GM12878 (cell line): ENCODE measurements around the gene TUBB3.

Experiments used
- CTCF ChIP-seq, 3 experiments: IDR thresholded peaks in 2 of 3; conservative IDR thresholded peaks in 1 of 3; 2 replicates each; pipeline ENCODE4 v1.5.1; 2011; ENCODE audit warnings: low read depth in 3 of 3, low read length in 3 of 3, mild to moderate bottlenecking in 3 of 3, control low read depth in 2 of 3, moderate library complexity in 2 of 3, inconsistent platforms in 1 of 3, mixed read lengths in 1 of 3; ENCODE audit not compliant: control insufficient read depth in 2 of 3, insufficient read depth in 1 of 3; ENCODE audit errors: extremely low read depth in 1 of 3
- JUND ChIP-seq: IDR thresholded peaks from 2 replicates; pipeline ENCODE4 v1.6.1; 2012; ENCODE audit warnings: low read depth, mild to moderate bottlenecking, low read length, improper control_type of control experiment, moderate library complexity
- MAX ChIP-seq: IDR thresholded peaks from 2 replicates; pipeline ENCODE4 v1.6.1; 2012; ENCODE audit warnings: low read depth, low read length, improper control_type of control experiment
- POLR2A ChIP-seq: IDR thresholded peaks from 2 replicates; pipeline ENCODE4 v1.6.1; 2011; ENCODE audit warnings: low read depth, mild to moderate bottlenecking, low read length
- TCF12 ChIP-seq: IDR thresholded peaks from 2 replicates; pipeline ENCODE4 v1.6.1; 2011; ENCODE audit warnings: low read depth, mild to moderate bottlenecking, low read length
- YY1 ChIP-seq: IDR thresholded peaks from 2 replicates; pipeline ENCODE4 v1.6.1; 2011; ENCODE audit warnings: low read depth, mild to moderate bottlenecking, low read length
- ZBTB11 ChIP-seq: fragments of 450-650 bp; formaldehyde crosslinking; IDR thresholded peaks from 2 replicates; pipeline ENCODE4 v1.5.0; 2022; ENCODE audit warnings: mild to moderate bottlenecking, missing genetic modification characterization

GRCh38 chr16:89900885-89901284 lies 22.3 kb upstream of the TUBB3 start:
- TF ChIP-seq MAX, result no peak
- no peak for TF ChIP-seq TCF12
- no peak for TF ChIP-seq CTCF (IDR thresholded peaks at IDR 0.05 in 2 of 3, conservative IDR thresholded peaks at IDR 0.05 in 1 of 3; ENCODE audit: control insufficient read depth in 2 of 3, extremely low read depth in 1 of 3, insufficient read depth in 1 of 3, low read depth in 3 of 3, low read length in 3 of 3)
- no peak for TF ChIP-seq JUND
- no peak for TF ChIP-seq ZBTB11 (CRISPR knock-in tag)
- TF ChIP-seq YY1, result no peak
- no peak; the same call in 1 of the 2 replicates for TF ChIP-seq POLR2A
